ENCODE data around the gene OR52A5. TPM values are rescaled to one million over a fixed set of nuclear protein-coding genes. Genes with fewer than 3 reads are reported as not detected.

OR52A5 gene
- polyA plus RNA-seq, 1 of the 3 experiments (the other 2 are of a cell fraction) = not detected

GRCh38 chr11:5124891-5125620 lies 13.1 kb downstream of the OR52A5 start:
- Histone ChIP-seq H3K9me2 (no peaks in the 10 kb centered on the region), H3K4me2 (no peak overlapping the region), H3K27ac (ENCODE audit: low read depth in 2 of 2, low read length in 1 of 2) (no peak overlapping the region), H3F3A (replicated peaks; ENCODE audit: insufficient read depth) (no peaks in the 10 kb centered on the region), H3K4me1 (ENCODE audit: control insufficient read depth in 1 of 2, insufficient read depth in 2 of 2, low read depth in 1 of 2, low read length in 1 of 2) (no peaks in the 10 kb centered on the region), H3K36me3 (replicated peaks in 1 of 2; ENCODE audit: control insufficient read depth in 1 of 2, insufficient read depth in 2 of 2, low read length in 1 of 2) (no peaks in the 10 kb centered on the region), H3K9me3 (no peaks in the 10 kb centered on the region), H3K4me3 (ENCODE audit: low read depth in 2 of 2, low read length in 1 of 2) (no peak overlapping the region), H3K27me3 (ENCODE audit: insufficient read depth) (0 out of 2 replicates have a peak, but pooled peaks cover 4% of the 10 kb centered on the region), H4K20me1 (ENCODE audit: insufficient read depth) (no peaks in the 10 kb centered on the region), H3K79me2 (ENCODE audit: insufficient read depth) (no peaks in the 10 kb centered on the region), H2AFZ (ENCODE audit: low read depth) (no peak overlapping the region), H3K9ac (no peak overlapping the region)
- TF ChIP-seq RXRA (IDR thresholded peaks at IDR 0.05; ENCODE audit: borderline replicate concordance, low read depth) = no peak
- no peak for TF ChIP-seq CHD2 (IDR thresholded peaks at IDR 0.05; ENCODE audit: low read length, partially characterized antibody)
- no peak for TF ChIP-seq TCF12 (IDR thresholded peaks at IDR 0.05)
- no peak for TF ChIP-seq MAX (IDR thresholded peaks at IDR 0.05; ENCODE audit: low read depth)
- TF ChIP-seq POLR2AphosphoS5 (IDR thresholded peaks at IDR 0.05; ENCODE audit: low read depth, low read length) = no peak
- no peak for TF ChIP-seq NRF1 (IDR thresholded peaks at IDR 0.05; ENCODE audit: low read depth, low read length)
- TF ChIP-seq REST (IDR thresholded peaks at IDR 0.05; ENCODE audit: low read depth, low read length) = no peak
- DNase-seq = no peak
- POLR2A ChIA-PET = no interaction called here
- under 1% methylated on average over 4 of the region's 4 CpGs for WGBS (ENCODE audit: low lambda C conversion rate)
- CTCF ChIA-PET = interaction anchor here (0.9 to 2.0 kb wide), 3 partner anchors 17 to 36 kb away, joined by 3 to 8 read pairs (median 3); no protein-coding TSS in a partner anchor

GRCh38 chr11:5123802-5124521 lies 14.2 kb downstream of the OR52A5 start:
- ChIA-PET POLR2A (no interaction called here), CTCF (interaction anchor here (0.7 to 2.0 kb wide), 6 partner anchors 9 to 272 kb away, joined by 3 to 8 read pairs (median 3); no protein-coding TSS in a partner anchor)
- Histone ChIP-seq H3K79me2 (ENCODE audit: insufficient read depth) (no peaks in the 10 kb centered on the region), H3K27me3 (ENCODE audit: insufficient read depth) (0 out of 2 replicates have a peak, but pooled peaks cover 4% of the 10 kb centered on the region), H3K4me3 (ENCODE audit: low read depth in 2 of 2, low read length in 1 of 2) (peak overlapping the region in 1 of 2 experiments; percentile 40; a peak in 1 of 4 replicates), H3K36me3 (replicated peaks in 1 of 2; ENCODE audit: control insufficient read depth in 1 of 2, insufficient read depth in 2 of 2, low read length in 1 of 2) (no peaks in the 10 kb centered on the region), H2AFZ (ENCODE audit: low read depth) (no peak overlapping the region), H3K9me3 (no peaks in the 10 kb centered on the region), H4K20me1 (ENCODE audit: insufficient read depth) (no peaks in the 10 kb centered on the region), H3K27ac (ENCODE audit: low read depth in 2 of 2, low read length in 1 of 2) (no peak overlapping the region), H3K9ac (no peak overlapping the region), H3K9me2 (no peaks in the 10 kb centered on the region), H3K4me2 (no peak overlapping the region), H3F3A (replicated peaks; ENCODE audit: insufficient read depth) (no peaks in the 10 kb centered on the region), H3K4me1 (ENCODE audit: control insufficient read depth in 1 of 2, insufficient read depth in 2 of 2, low read depth in 1 of 2, low read length in 1 of 2) (no peaks in the 10 kb centered on the region)
- WGBS (ENCODE audit: low lambda C conversion rate) = under 1% methylated on average over 4 of the region's 4 CpGs
- TF ChIP-seq RAD21 (IDR thresholded peaks at IDR 0.05; ENCODE audit: low read length) (peak; percentile 67), MXI1 (IDR thresholded peaks at IDR 0.05; ENCODE audit: low read depth, low read length) (no peak), CTCF (IDR thresholded peaks at IDR 0.05) (peak; percentile 88), SMC3 (IDR thresholded peaks at IDR 0.05; ENCODE audit: low read depth, low read length) (peak; percentile 69)
- DNase-seq = peak; percentile 22

Data from SK-N-SH (cell line).